Measurements from ENCODE around the gene ALDH18A1.

DNA sequence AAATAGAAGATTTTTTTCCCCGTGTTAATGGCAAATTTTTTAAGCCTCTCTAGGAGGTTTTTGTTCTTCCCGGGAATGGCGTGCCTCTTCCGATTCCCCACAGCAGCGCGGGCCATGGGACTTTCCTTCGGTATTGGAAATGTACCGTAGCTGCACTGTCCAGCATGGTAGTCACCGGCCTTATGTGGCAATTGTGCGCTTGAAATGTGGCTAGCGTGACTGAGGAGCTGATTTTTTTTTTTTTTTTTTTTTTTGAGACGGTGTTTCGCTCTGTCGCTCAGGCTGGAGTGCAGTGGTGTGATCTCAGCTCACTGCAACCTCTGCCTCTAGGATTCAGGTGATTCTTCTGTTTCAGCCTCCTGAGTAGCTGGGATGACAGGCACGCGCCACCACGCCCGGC lies 38.2 kb upstream of the ALDH18A1 start:
- TF ChIP-seq, protein P1, sequence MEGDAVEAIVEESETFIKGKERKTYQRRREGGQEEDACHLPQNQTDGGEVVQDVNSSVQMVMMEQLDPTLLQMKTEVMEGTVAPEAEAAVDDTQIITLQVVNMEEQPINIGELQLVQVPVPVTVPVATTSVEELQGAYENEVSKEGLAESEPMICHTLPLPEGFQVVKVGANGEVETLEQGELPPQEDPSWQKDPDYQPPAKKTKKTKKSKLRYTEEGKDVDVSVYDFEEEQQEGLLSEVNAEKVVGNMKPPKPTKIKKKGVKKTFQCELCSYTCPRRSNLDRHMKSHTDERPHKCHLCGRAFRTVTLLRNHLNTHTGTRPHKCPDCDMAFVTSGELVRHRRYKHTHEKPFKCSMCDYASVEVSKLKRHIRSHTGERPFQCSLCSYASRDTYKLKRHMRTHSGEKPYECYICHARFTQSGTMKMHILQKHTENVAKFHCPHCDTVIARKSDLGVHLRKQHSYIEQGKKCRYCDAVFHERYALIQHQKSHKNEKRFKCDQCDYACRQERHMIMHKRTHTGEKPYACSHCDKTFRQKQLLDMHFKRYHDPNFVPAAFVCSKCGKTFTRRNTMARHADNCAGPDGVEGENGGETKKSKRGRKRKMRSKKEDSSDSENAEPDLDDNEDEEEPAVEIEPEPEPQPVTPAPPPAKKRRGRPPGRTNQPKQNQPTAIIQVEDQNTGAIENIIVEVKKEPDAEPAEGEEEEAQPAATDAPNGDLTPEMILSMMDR (IDR thresholded peaks at IDR 0.05 in 2 of 3, conservative IDR thresholded peaks at IDR 0.05 in 1 of 3; ENCODE audit: borderline replicate concordance in 1 of 3, insufficient read depth in 1 of 3, low read depth in 2 of 3, low read length in 2 of 3) = no peak
- TF ChIP-seq, protein P2, sequence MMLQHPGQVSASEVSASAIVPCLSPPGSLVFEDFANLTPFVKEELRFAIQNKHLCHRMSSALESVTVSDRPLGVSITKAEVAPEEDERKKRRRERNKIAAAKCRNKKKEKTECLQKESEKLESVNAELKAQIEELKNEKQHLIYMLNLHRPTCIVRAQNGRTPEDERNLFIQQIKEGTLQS (IDR thresholded peaks at IDR 0.05) = no peak
- TF ChIP-seq RAD21 (IDR thresholded peaks at IDR 0.05; ENCODE audit: low read depth) = no peak
- no peak for TF ChIP-seq YY1 (IDR thresholded peaks at IDR 0.05; ENCODE audit: extremely low read depth, insufficient replicate concordance, low read depth, low read length)
- TF ChIP-seq SIN3A (IDR thresholded peaks at IDR 0.05; ENCODE audit: low read depth) = no peak
- TF ChIP-seq SRF (IDR thresholded peaks at IDR 0.05; ENCODE audit: low read depth) = no peak
- TF ChIP-seq CEBPB (IDR thresholded peaks at IDR 0.05; ENCODE audit: low read depth) = no peak
- TF ChIP-seq FOSL1 (IDR thresholded peaks at IDR 0.05; ENCODE audit: low read depth) = no peak
- TF ChIP-seq POLR2A (IDR thresholded peaks at IDR 0.05; ENCODE audit: borderline replicate concordance, extremely low read depth, insufficient read depth, insufficient read length) = no peak
- TF ChIP-seq, protein P3, sequence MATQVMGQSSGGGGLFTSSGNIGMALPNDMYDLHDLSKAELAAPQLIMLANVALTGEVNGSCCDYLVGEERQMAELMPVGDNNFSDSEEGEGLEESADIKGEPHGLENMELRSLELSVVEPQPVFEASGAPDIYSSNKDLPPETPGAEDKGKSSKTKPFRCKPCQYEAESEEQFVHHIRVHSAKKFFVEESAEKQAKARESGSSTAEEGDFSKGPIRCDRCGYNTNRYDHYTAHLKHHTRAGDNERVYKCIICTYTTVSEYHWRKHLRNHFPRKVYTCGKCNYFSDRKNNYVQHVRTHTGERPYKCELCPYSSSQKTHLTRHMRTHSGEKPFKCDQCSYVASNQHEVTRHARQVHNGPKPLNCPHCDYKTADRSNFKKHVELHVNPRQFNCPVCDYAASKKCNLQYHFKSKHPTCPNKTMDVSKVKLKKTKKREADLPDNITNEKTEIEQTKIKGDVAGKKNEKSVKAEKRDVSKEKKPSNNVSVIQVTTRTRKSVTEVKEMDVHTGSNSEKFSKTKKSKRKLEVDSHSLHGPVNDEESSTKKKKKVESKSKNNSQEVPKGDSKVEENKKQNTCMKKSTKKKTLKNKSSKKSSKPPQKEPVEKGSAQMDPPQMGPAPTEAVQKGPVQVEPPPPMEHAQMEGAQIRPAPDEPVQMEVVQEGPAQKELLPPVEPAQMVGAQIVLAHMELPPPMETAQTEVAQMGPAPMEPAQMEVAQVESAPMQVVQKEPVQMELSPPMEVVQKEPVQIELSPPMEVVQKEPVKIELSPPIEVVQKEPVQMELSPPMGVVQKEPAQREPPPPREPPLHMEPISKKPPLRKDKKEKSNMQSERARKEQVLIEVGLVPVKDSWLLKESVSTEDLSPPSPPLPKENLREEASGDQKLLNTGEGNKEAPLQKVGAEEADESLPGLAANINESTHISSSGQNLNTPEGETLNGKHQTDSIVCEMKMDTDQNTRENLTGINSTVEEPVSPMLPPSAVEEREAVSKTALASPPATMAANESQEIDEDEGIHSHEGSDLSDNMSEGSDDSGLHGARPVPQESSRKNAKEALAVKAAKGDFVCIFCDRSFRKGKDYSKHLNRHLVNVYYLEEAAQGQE (IDR thresholded peaks at IDR 0.05; ENCODE audit: low read depth) = no peak
- TF ChIP-seq EZH2phosphoT487 (IDR thresholded peaks at IDR 0.05; ENCODE audit: borderline replicate concordance) = no peak
- TF ChIP-seq, protein P4, sequence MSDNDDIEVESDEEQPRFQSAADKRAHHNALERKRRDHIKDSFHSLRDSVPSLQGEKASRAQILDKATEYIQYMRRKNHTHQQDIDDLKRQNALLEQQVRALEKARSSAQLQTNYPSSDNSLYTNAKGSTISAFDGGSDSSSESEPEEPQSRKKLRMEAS (IDR thresholded peaks at IDR 0.05) = no peak
